ENCODE measurements around the gene CNGA3. TPM values are rescaled to one million over a fixed set of nuclear protein-coding genes. Genes with fewer than 3 reads are reported as not detected.

Gene CNGA3
- total RNA-seq, 1 experiment from 2014 or later = not detected

GRCh38 chr2:98396745-98397355, 50.6 kb downstream of the CNGA3 start:
- BruUV-seq (replicated peaks) = no TSS peak
- no peaks in the 10 kb centered on the region for H3K9me2 ChIP-seq (replicated peaks; ENCODE audit: low read length)
- H3K9me3 ChIP-seq (ENCODE audit: low read length) = no peaks in the 10 kb centered on the region
- no peak overlapping the region for H3K4me2 ChIP-seq (ENCODE audit: low read length)
- no peak for DNase-seq
- ChIA-PET POLR2A (ENCODE audit: unreplicated experiment) (no interaction called here), CTCF (no interaction called here)
- H3K27me3 ChIP-seq (ENCODE audit: low read length) = peaks cover 31% of the 10 kb centered on the region
- H3K4me1 ChIP-seq (ENCODE audit: insufficient read depth, low read length) = no peaks in the 10 kb centered on the region
- no peaks in the 10 kb centered on the region for H3K79me2 ChIP-seq (ENCODE audit: low read length)
- ATAC-seq = no peak
- TF ChIP-seq EZH2 (IDR thresholded peaks at IDR 0.05; ENCODE audit: low read length, unreplicated experiment) (no peak), EZH2phosphoT487 (IDR thresholded peaks at IDR 0.05; ENCODE audit: borderline replicate concordance, low read length) (no peak)
- TF ChIP-seq, protein P1, sequence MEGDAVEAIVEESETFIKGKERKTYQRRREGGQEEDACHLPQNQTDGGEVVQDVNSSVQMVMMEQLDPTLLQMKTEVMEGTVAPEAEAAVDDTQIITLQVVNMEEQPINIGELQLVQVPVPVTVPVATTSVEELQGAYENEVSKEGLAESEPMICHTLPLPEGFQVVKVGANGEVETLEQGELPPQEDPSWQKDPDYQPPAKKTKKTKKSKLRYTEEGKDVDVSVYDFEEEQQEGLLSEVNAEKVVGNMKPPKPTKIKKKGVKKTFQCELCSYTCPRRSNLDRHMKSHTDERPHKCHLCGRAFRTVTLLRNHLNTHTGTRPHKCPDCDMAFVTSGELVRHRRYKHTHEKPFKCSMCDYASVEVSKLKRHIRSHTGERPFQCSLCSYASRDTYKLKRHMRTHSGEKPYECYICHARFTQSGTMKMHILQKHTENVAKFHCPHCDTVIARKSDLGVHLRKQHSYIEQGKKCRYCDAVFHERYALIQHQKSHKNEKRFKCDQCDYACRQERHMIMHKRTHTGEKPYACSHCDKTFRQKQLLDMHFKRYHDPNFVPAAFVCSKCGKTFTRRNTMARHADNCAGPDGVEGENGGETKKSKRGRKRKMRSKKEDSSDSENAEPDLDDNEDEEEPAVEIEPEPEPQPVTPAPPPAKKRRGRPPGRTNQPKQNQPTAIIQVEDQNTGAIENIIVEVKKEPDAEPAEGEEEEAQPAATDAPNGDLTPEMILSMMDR (conservative IDR thresholded peaks at IDR 0.05; ENCODE audit: low read depth, low read length) = no peak
- H3K27ac ChIP-seq (ENCODE audit: low read length) = no peak overlapping the region
- H3F3A ChIP-seq (ENCODE audit: low read length, unreplicated experiment) = no peaks in the 10 kb centered on the region
- H2AFZ ChIP-seq (ENCODE audit: low read length) = no peak overlapping the region
- no peaks in the 10 kb centered on the region for H3K36me3 ChIP-seq (ENCODE audit: low read depth, low read length)
- intact Hi-C loops (cut with micrococcal nuclease) = no loop called here
- H3K9ac ChIP-seq (ENCODE audit: low read length) = no peak overlapping the region
- H4K20me1 ChIP-seq (ENCODE audit: low read length) = no peaks in the 10 kb centered on the region
- no peak overlapping the region for H3K4me3 ChIP-seq (ENCODE audit: low read length)

DNA sequence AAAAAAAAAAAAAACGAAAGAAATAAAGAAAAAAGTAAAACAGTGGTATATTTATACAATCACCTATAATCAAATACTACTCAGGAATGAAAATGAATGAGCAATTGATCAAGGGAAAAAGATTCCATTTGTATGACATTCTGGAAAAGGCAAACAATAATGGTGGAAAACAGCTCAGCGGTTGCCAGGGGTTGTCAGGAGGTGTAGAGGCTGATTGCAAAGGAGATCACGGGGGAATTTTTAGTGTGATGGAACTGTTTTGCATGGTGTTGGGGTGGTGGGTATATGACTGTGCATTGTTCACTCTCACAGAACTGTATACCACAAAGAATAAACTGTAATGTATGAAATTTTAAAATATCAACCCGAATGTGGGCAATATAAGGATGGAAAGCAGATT, 52.9 kb downstream of the CNGA3 start:
- Histone ChIP-seq H3K9me3 (ENCODE audit: low read length) (no peaks in the 10 kb centered on the region), H3K4me2 (ENCODE audit: low read length) (no peak overlapping the region), H3K9me2 (replicated peaks; ENCODE audit: low read length) (no peaks in the 10 kb centered on the region), H3F3A (ENCODE audit: low read length, unreplicated experiment) (no peaks in the 10 kb centered on the region), H4K20me1 (ENCODE audit: low read length) (no peaks in the 10 kb centered on the region), H3K27me3 (ENCODE audit: low read length) (peaks cover 35% of the 10 kb centered on the region), H3K79me2 (ENCODE audit: low read length) (no peaks in the 10 kb centered on the region), H3K27ac (ENCODE audit: low read length) (no peak overlapping the region), H3K9ac (ENCODE audit: low read length) (no peak overlapping the region), H2AFZ (ENCODE audit: low read length) (no peak overlapping the region), H3K4me3 (ENCODE audit: low read length) (no peak overlapping the region), H3K4me1 (ENCODE audit: insufficient read depth, low read length) (no peaks in the 10 kb centered on the region), H3K36me3 (ENCODE audit: low read depth, low read length) (no peaks in the 10 kb centered on the region)
- intact Hi-C loops (cut with micrococcal nuclease) = no loop called here
- DNase-seq (no peak), ATAC-seq (no peak)
- BruUV-seq (replicated peaks) = no TSS peak
- ChIA-PET POLR2A (ENCODE audit: unreplicated experiment) (no interaction called here), CTCF (no interaction called here)
- no peak for TF ChIP-seq EZH2phosphoT487 (IDR thresholded peaks at IDR 0.05; ENCODE audit: borderline replicate concordance, low read length)
- TF ChIP-seq, protein P1 (conservative IDR thresholded peaks at IDR 0.05; ENCODE audit: low read depth, low read length) = no peak
- no peak for TF ChIP-seq EZH2 (IDR thresholded peaks at IDR 0.05; ENCODE audit: low read length, unreplicated experiment)

GRCh38 chr2:98403878-98404277, 57.6 kb downstream of the CNGA3 start:
- BruUV-seq (replicated peaks) = no TSS peak
- ATAC-seq = no peak
- H3K9ac ChIP-seq (ENCODE audit: low read length) = no peak overlapping the region
- no peaks in the 10 kb centered on the region for H3K9me3 ChIP-seq (ENCODE audit: low read length)
- no peaks in the 10 kb centered on the region for H3F3A ChIP-seq (ENCODE audit: low read length, unreplicated experiment)
- no peaks in the 10 kb centered on the region for H3K36me3 ChIP-seq (ENCODE audit: low read depth, low read length)
- H3K4me3 ChIP-seq (ENCODE audit: low read length) = no peak overlapping the region
- no peak overlapping the region for H2AFZ ChIP-seq (ENCODE audit: low read length)
- no peak for DNase-seq
- H4K20me1 ChIP-seq (ENCODE audit: low read length) = no peaks in the 10 kb centered on the region
- no peaks in the 10 kb centered on the region for H3K79me2 ChIP-seq (ENCODE audit: low read length)
- H3K4me2 ChIP-seq (ENCODE audit: low read length) = no peak overlapping the region
- no peaks in the 10 kb centered on the region for H3K9me2 ChIP-seq (replicated peaks; ENCODE audit: low read length)
- ChIA-PET CTCF (no interaction called here), POLR2A (ENCODE audit: unreplicated experiment) (no interaction called here)
- H3K27me3 ChIP-seq (ENCODE audit: low read length) = peaks cover 24% of the 10 kb centered on the region
- TF ChIP-seq EZH2 (IDR thresholded peaks at IDR 0.05; ENCODE audit: low read length, unreplicated experiment) = no peak
- no peak for TF ChIP-seq EZH2phosphoT487 (IDR thresholded peaks at IDR 0.05; ENCODE audit: borderline replicate concordance, low read length)
- TF ChIP-seq, protein P1 (conservative IDR thresholded peaks at IDR 0.05; ENCODE audit: low read depth, low read length) = no peak
- H3K27ac ChIP-seq (ENCODE audit: low read length) = no peak overlapping the region
- no peaks in the 10 kb centered on the region for H3K4me1 ChIP-seq (ENCODE audit: insufficient read depth, low read length)
- intact Hi-C loops (cut with micrococcal nuclease) = no loop called here

Measured in PC-3 (cell line).